ENCODE data around the gene GDF11. TPM values are rescaled to one million over a fixed set of nuclear protein-coding genes. Genes with fewer than 3 reads are reported as not detected.

The GDF11 gene
- total RNA-seq, 1 experiment from 2014 or later = 5.3 TPM

DNA sequence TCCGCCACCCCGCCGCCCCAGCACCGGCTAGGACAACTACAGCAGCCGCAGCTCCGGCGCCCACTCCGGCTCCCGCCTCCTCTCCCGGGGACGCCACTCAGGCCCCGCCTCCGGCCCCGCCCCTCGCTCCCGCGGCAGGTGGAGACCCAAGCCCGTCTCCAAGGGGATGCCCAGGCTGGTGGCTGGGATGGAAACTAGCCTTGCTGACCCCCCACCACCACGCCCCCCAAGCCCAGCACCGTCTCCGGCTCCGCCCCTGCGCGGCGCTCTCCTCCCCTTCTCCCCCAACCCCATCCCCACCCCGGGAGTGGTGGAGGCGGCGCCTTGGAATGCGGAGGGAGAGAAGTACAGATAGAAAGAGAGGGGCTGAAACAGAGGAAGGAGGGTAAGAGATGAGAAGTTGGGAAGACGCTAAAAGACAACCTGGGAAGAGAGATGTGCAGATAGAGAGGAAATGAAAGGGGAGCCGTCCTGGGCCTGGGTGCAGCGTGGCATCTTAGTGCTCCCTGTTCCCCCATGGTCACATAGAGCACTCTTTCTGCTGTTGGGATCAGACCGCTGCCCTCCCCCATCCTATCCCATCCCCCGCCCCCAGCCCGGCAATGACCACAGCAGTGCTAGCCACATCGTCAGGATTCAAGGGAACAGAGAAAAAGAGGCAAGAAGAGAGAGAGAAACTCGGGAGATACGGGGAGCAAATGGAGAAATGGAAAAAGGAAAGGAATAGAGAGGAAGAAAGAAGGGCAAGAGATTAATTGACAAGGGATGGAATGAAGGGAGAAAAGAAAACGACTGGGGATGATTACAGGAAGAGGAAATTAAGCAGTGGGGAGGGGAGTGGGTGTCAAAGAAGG, 34.9 kb upstream of the GDF11 start, which contains the start of gene ITGA7:
ITGA7 (minus strand) TSS at position 64 of the 854 bp plus-strand sequence. CDS start 222 bp downstream, outside the sequence.
- Histone ChIP-seq H3K9me3 (ENCODE audit: control insufficient read depth in 1 of 2, insufficient read depth in 1 of 2, low read depth in 1 of 2, low read length in 2 of 2) (no peaks in the 10 kb centered on the region), H3K27me3 (ENCODE audit: insufficient read depth, low read length) (peaks cover 26% of the 10 kb centered on the region; the same call in 1 of the 2 replicates), H3K27ac (ENCODE audit: low read depth, low read length) (no peak within 1 kb of the TSS), H3K79me2 (ENCODE audit: insufficient read depth, low read length) (no peaks in the 10 kb centered on the region), H4K20me1 (ENCODE audit: insufficient read depth) (no peaks in the 10 kb centered on the region), H2AFZ (ENCODE audit: low read depth, low read length, poor library complexity, severe bottlenecking) (peak within 1 kb of the TSS; percentile 76), H3K4me3 (replicated peaks in 1 of 2; ENCODE audit: low read depth in 1 of 2, low read length in 2 of 2) (peak within 1 kb of the TSS; percentile 39 to 57), H3K4me1 (ENCODE audit: control insufficient read depth in 1 of 2, insufficient read depth in 2 of 2, low read length in 2 of 2) (peaks cover 4 to 14% of the 10 kb centered on the region in 2 experiments; a peak in 3 of 4 replicates), H3K9ac (ENCODE audit: low read length) (peak within 1 kb of the TSS; percentile 25; the same call in 1 of the 2 replicates), H3K36me3 (ENCODE audit: control insufficient read depth in 1 of 2, insufficient read depth in 2 of 2, low read length in 2 of 2) (no peaks in the 10 kb centered on the region), H3K9me2 (ENCODE audit: insufficient read depth) (no peaks in the 10 kb centered on the region), H3K4me2 (ENCODE audit: low read length) (peak within 1 kb of the TSS; percentile 81)
- no TSS peak for BruUV-seq (replicated peaks)
- ChIA-PET RAD21 (ENCODE audit: low non-redundant PET in 1 of 2, low total read pairs in 2 of 2, uncharacterized antibody in 2 of 2, unreplicated experiment in 2 of 2) (interaction anchor here in 1 of 2 experiments (1.1 kb wide), 1 partner anchor 8 kb away, joined by 4 read pairs; the partner anchor contains the start of gene BLOC1S1), POLR2A (no interaction called here), CTCF (interaction anchor here (0.7 to 1.3 kb wide), 2 partner anchors 29 to 110 kb away, joined by 4 read pairs; partner anchors contain the start of genes ORMDL2 and SARNP)
- intact Hi-C loops (cut with micrococcal nuclease) = no loop called here
- peak; percentile 88 for ATAC-seq
- TF ChIP-seq POLR2AphosphoS5 (IDR thresholded peaks at IDR 0.05; ENCODE audit: low read depth, low read length) = no peak; the same call in 1 of the 2 replicates
- TF ChIP-seq, protein P1, sequence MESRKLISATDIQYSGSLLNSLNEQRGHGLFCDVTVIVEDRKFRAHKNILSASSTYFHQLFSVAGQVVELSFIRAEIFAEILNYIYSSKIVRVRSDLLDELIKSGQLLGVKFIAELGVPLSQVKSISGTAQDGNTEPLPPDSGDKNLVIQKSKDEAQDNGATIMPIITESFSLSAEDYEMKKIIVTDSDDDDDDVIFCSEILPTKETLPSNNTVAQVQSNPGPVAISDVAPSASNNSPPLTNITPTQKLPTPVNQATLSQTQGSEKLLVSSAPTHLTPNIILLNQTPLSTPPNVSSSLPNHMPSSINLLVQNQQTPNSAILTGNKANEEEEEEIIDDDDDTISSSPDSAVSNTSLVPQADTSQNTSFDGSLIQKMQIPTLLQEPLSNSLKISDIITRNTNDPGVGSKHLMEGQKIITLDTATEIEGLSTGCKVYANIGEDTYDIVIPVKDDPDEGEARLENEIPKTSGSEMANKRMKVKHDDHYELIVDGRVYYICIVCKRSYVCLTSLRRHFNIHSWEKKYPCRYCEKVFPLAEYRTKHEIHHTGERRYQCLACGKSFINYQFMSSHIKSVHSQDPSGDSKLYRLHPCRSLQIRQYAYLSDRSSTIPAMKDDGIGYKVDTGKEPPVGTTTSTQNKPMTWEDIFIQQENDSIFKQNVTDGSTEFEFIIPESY (IDR thresholded peaks at IDR 0.05; ENCODE audit: extremely low read depth, insufficient replicate concordance, low read length) = no peak
- TF ChIP-seq POLR2A (IDR thresholded peaks at IDR 0.05; ENCODE audit: borderline replicate concordance, extremely low read depth, insufficient read depth, insufficient read length) = no peak
- no peak for TF ChIP-seq SRF (IDR thresholded peaks at IDR 0.05; ENCODE audit: low read depth)
- TF ChIP-seq FOSL1 (IDR thresholded peaks at IDR 0.05; ENCODE audit: low read depth) = no peak
- TF ChIP-seq, protein P2, sequence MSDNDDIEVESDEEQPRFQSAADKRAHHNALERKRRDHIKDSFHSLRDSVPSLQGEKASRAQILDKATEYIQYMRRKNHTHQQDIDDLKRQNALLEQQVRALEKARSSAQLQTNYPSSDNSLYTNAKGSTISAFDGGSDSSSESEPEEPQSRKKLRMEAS (IDR thresholded peaks at IDR 0.05) = no peak
- TF ChIP-seq SP1 (IDR thresholded peaks at IDR 0.05; ENCODE audit: low read depth) = no peak
- TF ChIP-seq ZFX (IDR thresholded peaks at IDR 0.05) = no peak
- no peak for TF ChIP-seq JUND (IDR thresholded peaks at IDR 0.05)
- TF ChIP-seq, protein P3, sequence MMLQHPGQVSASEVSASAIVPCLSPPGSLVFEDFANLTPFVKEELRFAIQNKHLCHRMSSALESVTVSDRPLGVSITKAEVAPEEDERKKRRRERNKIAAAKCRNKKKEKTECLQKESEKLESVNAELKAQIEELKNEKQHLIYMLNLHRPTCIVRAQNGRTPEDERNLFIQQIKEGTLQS (IDR thresholded peaks at IDR 0.05) = no peak
- TF ChIP-seq, protein P4, sequence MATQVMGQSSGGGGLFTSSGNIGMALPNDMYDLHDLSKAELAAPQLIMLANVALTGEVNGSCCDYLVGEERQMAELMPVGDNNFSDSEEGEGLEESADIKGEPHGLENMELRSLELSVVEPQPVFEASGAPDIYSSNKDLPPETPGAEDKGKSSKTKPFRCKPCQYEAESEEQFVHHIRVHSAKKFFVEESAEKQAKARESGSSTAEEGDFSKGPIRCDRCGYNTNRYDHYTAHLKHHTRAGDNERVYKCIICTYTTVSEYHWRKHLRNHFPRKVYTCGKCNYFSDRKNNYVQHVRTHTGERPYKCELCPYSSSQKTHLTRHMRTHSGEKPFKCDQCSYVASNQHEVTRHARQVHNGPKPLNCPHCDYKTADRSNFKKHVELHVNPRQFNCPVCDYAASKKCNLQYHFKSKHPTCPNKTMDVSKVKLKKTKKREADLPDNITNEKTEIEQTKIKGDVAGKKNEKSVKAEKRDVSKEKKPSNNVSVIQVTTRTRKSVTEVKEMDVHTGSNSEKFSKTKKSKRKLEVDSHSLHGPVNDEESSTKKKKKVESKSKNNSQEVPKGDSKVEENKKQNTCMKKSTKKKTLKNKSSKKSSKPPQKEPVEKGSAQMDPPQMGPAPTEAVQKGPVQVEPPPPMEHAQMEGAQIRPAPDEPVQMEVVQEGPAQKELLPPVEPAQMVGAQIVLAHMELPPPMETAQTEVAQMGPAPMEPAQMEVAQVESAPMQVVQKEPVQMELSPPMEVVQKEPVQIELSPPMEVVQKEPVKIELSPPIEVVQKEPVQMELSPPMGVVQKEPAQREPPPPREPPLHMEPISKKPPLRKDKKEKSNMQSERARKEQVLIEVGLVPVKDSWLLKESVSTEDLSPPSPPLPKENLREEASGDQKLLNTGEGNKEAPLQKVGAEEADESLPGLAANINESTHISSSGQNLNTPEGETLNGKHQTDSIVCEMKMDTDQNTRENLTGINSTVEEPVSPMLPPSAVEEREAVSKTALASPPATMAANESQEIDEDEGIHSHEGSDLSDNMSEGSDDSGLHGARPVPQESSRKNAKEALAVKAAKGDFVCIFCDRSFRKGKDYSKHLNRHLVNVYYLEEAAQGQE (IDR thresholded peaks at IDR 0.05; ENCODE audit: low read depth) = no peak
- no peak for TF ChIP-seq ELF1 (IDR thresholded peaks at IDR 0.05; ENCODE audit: borderline replicate concordance, low read depth)
- TF ChIP-seq EZH2 (IDR thresholded peaks at IDR 0.05) = no peak
- TF ChIP-seq SIN3A (IDR thresholded peaks at IDR 0.05; ENCODE audit: low read depth) = no peak
- TF ChIP-seq TCF7L2 (IDR thresholded peaks at IDR 0.05; ENCODE audit: borderline replicate concordance, extremely low read depth, insufficient read depth, insufficient read length) = no peak
- DNase-seq (ENCODE audit: low read depth, low spot score) = no peak
